Measurements from ENCODE around the gene SNRPA1.

Gene SNRPA1

GRCh38 chr15:101320501-101321052, 25.5 kb upstream of the SNRPA1 start:
- DNase-seq (ENCODE audit: low read depth in 2 of 2, low spot score in 1 of 2) = peak; percentile 23 to 35

GRCh38 chr15:101318839-101319238, 23.8 kb upstream of the SNRPA1 start:
- DNase-seq (ENCODE audit: low read depth in 2 of 2, low spot score in 1 of 2) = no peak

- DNase-seq (ENCODE audit: low read depth in 2 of 2, low spot score in 1 of 2) = no peak
Observed at GRCh38 chr15:101318147-101318819, 23.2 kb upstream of the SNRPA1 start.

GRCh38 chr15:101317336-101317872, 22.4 kb upstream of the SNRPA1 start:
- no peak for DNase-seq (ENCODE audit: low read depth in 2 of 2, low spot score in 1 of 2)

- no peak for DNase-seq (ENCODE audit: low read depth in 2 of 2, low spot score in 1 of 2)
Observed at GRCh38 chr15:101316529-101316928, 21.5 kb upstream of the SNRPA1 start.

- no peak for DNase-seq (ENCODE audit: low read depth in 2 of 2, low spot score in 1 of 2)
Observed at GRCh38 chr15:101315736-101316135, 20.7 kb upstream of the SNRPA1 start.

DNA sequence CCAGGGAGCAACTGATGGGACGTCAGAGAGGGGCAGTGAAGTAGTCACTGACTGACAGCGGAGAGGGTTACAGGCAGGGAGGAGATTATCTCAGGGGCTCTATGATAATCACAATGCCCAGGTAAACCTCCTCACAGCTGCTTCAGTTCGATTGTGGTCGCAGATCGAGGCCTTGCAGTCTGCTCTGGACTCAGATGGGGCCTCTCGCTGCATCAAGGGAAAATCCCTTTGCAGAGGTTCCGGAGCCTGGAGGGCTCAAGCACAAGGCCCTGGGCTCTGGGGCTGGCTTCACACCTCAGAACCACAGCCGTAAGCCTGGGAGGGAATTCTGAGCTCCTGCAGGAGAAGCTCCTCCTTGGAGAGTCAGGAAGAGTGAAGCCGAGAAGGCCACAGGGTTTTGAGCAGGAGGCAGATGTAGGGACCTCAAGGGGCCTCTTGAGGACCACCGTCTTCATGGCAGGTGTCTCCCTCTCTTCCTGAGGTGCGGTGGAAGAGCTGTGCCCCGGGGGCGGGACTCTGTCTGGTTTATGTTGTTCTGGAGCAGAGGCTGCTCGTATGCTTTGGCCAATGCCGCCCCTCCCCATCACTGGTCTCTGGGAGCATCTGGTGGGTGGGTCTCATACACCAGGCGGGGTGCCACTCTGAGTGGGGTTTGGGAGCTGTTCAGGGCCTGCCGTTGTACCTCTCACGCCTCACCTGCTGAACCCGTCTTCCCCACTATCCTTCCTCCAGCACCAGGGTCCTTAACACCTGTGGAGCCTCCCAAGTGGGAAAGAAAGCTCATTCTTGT, 19.5 kb upstream of the SNRPA1 start:
- DNase-seq (ENCODE audit: low read depth in 2 of 2, low spot score in 1 of 2) = no peak

- no peak for DNase-seq (ENCODE audit: low read depth in 2 of 2, low spot score in 1 of 2)
Observed at GRCh38 chr15:101313041-101313761, 18.2 kb upstream of the SNRPA1 start.

- no peak for DNase-seq (ENCODE audit: low read depth in 2 of 2, low spot score in 1 of 2)
Observed at GRCh38 chr15:101310508-101310907, 15.5 kb upstream of the SNRPA1 start.

DNA sequence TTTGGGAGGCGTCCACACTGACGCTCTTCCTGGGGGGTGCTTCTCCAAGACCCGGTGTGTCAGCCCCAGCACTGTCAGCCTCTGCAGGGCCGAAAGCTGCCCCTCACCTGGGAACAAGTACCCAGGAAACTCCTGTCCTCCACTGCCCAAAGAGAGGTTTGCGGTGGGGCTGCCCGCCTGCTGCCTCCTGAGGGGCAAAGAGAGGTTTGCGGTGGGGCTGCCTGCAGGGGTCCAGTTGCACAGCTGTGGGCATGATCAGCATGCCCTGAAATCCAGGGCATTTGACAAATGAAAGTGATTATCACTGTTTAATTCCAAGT, 15.1 kb upstream of the SNRPA1 start:
- no peak for DNase-seq (ENCODE audit: low read depth in 2 of 2, low spot score in 1 of 2)

GRCh38 chr15:101309436-101310160, 14.6 kb upstream of the SNRPA1 start:
- DNase-seq (ENCODE audit: low read depth in 2 of 2, low spot score in 1 of 2) = no peak

GRCh38 chr15:101308604-101309435, 13.8 kb upstream of the SNRPA1 start:
- DNase-seq (ENCODE audit: low read depth in 2 of 2, low spot score in 1 of 2) = no peak

DNA sequence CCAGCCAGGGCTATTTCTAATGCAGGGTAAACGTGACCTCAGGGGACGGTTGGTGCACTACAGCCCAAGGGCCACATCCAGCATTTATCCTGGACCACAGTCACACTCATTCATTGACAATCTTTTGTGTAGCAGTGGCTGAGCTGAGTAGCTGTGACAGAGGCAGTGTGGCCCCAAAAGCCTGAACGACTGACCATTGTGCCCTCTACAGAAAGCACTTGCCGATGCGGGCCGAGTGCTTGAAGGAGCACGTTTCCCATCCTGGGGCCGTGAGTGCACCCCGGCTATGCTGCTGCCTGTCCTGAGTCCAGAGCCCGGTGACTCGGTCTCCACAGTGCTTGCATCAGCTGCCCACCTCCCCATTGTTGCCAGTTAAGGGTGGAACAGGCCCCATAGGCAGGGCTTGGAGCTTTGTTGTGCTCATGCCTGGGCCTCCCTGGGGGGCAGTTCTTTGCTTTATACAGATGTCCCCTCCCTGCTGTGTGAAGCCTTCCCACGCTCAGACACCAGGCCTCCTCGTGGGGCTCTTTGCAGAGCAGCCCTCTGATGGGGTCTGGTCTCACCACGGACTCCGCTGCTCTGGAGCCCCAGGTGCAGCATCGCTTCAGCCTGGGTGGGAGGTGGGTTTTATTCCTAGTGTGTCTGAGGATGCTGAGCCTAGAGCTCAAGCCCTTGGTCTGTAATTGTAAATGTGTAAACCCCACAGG, 13.0 kb upstream of the SNRPA1 start:
- no peak for DNase-seq (ENCODE audit: low read depth in 2 of 2, low spot score in 1 of 2)

- DNase-seq (ENCODE audit: low read depth in 2 of 2, low spot score in 1 of 2) = no peak
Observed at GRCh38 chr15:101307048-101307896, 12.2 kb upstream of the SNRPA1 start.

GRCh38 chr15:101306341-101307047, 11.4 kb upstream of the SNRPA1 start:
- no peak for DNase-seq (ENCODE audit: low read depth in 2 of 2, low spot score in 1 of 2)

DNA sequence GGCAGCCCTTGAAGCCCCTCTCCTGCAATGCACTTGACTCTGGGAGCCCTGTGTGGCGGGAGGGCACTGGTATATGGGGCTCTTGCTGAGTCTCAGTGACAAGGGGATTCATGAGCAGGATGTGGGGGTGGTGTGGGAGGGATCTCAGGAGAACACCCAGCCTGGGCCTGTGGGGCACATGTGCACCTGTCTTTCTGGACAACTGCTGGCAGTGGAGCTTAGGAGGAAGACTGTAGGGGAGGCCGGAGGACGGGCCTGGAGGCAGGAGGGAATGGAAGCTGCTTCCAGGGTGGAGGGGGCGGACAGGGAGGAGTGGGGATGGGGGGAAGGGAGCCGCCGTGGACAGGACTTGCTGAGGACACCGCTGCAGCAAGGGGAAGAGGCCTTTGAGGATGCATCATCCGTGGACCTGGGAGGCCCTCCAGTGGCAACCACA, 10.8 kb upstream of the SNRPA1 start:
- no peak for DNase-seq (ENCODE audit: low read depth in 2 of 2, low spot score in 1 of 2)

DNA sequence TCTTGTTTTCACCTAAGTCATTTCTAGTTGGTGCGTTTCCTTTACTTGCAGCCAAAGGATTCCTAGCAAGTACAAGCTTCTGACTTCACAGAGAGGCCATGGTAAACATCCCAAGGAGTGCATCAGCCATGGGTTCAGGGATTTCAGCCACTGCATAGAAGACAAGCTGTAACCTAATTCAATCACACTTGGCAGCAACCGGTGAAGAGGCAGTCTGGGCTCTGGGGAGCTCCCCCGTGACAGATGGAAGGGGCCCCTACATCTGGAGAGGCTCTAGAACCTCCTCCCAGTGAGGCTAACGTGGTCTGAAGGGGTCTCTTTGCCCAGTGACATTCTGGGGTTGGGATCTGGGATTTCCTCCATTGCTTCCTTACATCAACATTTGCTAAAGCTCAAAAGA, 8.4 kb upstream of the SNRPA1 start:
- DNase-seq (ENCODE audit: low read depth in 2 of 2, low spot score in 1 of 2) = no peak

Data from stimulated activated CD8-positive, alpha-beta memory T cell treated with anti-CD3 and anti-CD28 coated beads, Interleukin-4, amount 100 ng/mL, for 4 hours (primary cell).